H9 (cell line): ENCODE results near the gene PRPH2. TPM values are rescaled to one million over a fixed set of nuclear protein-coding genes. Genes with fewer than 3 reads are reported as not detected.

Experiments
- DNase-seq: peaks from one replicate; pipeline ENCODE4 v3.0.0-alpha.2; 2017
- H2AFZ ChIP-seq: one replicate; pipeline ENCODE4 v1.6.1; 2013; ENCODE audit warnings: mild to moderate bottlenecking, low read length, control low read depth, moderate library complexity
- H2AK5ac ChIP-seq: 2 replicates; pipeline ENCODE4 v1.6.1; 2013; ENCODE audit warnings: low read length, control low read depth, mixed read lengths; ENCODE audit not compliant: insufficient read length
- H2BK120ac ChIP-seq: one replicate; pipeline ENCODE4 v1.6.1; 2013; ENCODE audit warnings: low read depth, mild to moderate bottlenecking, low read length, control low read depth, inconsistent platforms; ENCODE audit not compliant: poor library complexity, severe bottlenecking
- H2BK12ac ChIP-seq: 2 replicates; pipeline ENCODE4 v1.6.1; 2013; ENCODE audit warnings: low read length, control low read depth, mixed read lengths, low read depth; ENCODE audit not compliant: insufficient read length
- H2BK15ac ChIP-seq: 2 replicates; pipeline ENCODE4 v1.6.1; 2013; ENCODE audit warnings: low read depth, low read length, control low read depth
- H2BK20ac ChIP-seq: one replicate; pipeline ENCODE4 v1.6.1; 2013; ENCODE audit warnings: low read depth, mild to moderate bottlenecking, low read length, control low read depth, inconsistent platforms; ENCODE audit not compliant: poor library complexity, severe bottlenecking
- H2BK5ac ChIP-seq: 2 replicates; pipeline ENCODE4 v1.6.1; 2013; ENCODE audit warnings: low read length, control low read depth, mixed read lengths; ENCODE audit not compliant: insufficient read length
- H3K14ac ChIP-seq: 2 replicates; pipeline ENCODE4 v1.6.1; 2013; ENCODE audit warnings: low read length, control low read depth; ENCODE audit not compliant: insufficient read depth
- H3K18ac ChIP-seq: 2 replicates; pipeline ENCODE4 v1.6.1; 2013; ENCODE audit warnings: low read depth, mild to moderate bottlenecking, mixed read lengths, low read length, control low read depth; ENCODE audit not compliant: insufficient read length
- H3K23ac ChIP-seq: 2 replicates; pipeline ENCODE4 v1.6.1; 2013; ENCODE audit warnings: low read length, control low read depth, mixed read lengths, low read depth; ENCODE audit not compliant: insufficient read length
- H3K23me2 ChIP-seq: 2 replicates; pipeline ENCODE4 v1.6.1; 2013; ENCODE audit warnings: low read depth, mild to moderate bottlenecking, mixed read lengths, low read length, control low read depth; ENCODE audit not compliant: insufficient read length, poor library complexity, severe bottlenecking
- H3K27ac ChIP-seq: 2 replicates; pipeline ENCODE4 v1.5.1; 2013; ENCODE audit warnings: low read length, control low read depth, mixed read lengths, low read depth; ENCODE audit not compliant: insufficient read length
- H3K27me3 ChIP-seq: 2 replicates; pipeline ENCODE4 v1.6.1; 2013; ENCODE audit warnings: low read length, control low read depth, inconsistent platforms; ENCODE audit not compliant: insufficient read depth
- H3K4ac ChIP-seq: 2 replicates; pipeline ENCODE4 v1.6.1; 2013; ENCODE audit warnings: low read depth, mild to moderate bottlenecking, control low read depth, inconsistent platforms, low read length, moderate library complexity
- H3K4me1 ChIP-seq: 2 replicates; pipeline ENCODE4 v1.6.1; 2013; ENCODE audit warnings: low read length, control low read depth, inconsistent platforms; ENCODE audit not compliant: insufficient read depth
- H3K4me2 ChIP-seq: 2 replicates; pipeline ENCODE4 v1.6.1; 2013; ENCODE audit warnings: low read length, control low read depth, mixed read lengths; ENCODE audit not compliant: insufficient read length, insufficient read depth
- H3K56ac ChIP-seq: 2 replicates; pipeline ENCODE4 v1.6.1; 2013; ENCODE audit warnings: low read depth, mild to moderate bottlenecking, mixed read lengths, low read length, control low read depth; ENCODE audit not compliant: insufficient read length
- H3K79me1 ChIP-seq: 2 replicates; pipeline ENCODE4 v1.6.1; 2013; ENCODE audit warnings: low read depth, mild to moderate bottlenecking, moderate library complexity, low read length, control low read depth, inconsistent platforms; ENCODE audit not compliant: insufficient read depth, poor library complexity, severe bottlenecking
- H3K79me2 ChIP-seq: 2 replicates; pipeline ENCODE4 v1.6.1; 2013; ENCODE audit warnings: low read length, control low read depth, inconsistent platforms; ENCODE audit not compliant: insufficient read depth
- H3K9ac ChIP-seq: 2 replicates; pipeline ENCODE4 v1.6.1; 2013; ENCODE audit warnings: low read length, control low read depth, mixed read lengths; ENCODE audit not compliant: insufficient read length; ENCODE audit errors: extremely low read depth
- H3K9me3 ChIP-seq: one replicate; pipeline ENCODE4 v1.6.1; 2013; ENCODE audit warnings: low read depth, low read length, inconsistent platforms; ENCODE audit not compliant: control insufficient read depth
- H3T11ph ChIP-seq: one replicate; pipeline ENCODE4 v1.6.1; 2013; ENCODE audit warnings: mild to moderate bottlenecking, low read length, control low read depth, inconsistent platforms
- H4K20me1 ChIP-seq: one replicate; pipeline ENCODE4 v1.6.1; 2013; ENCODE audit not compliant: control insufficient read depth, insufficient read length, insufficient read depth
- H4K5ac ChIP-seq: 2 replicates; pipeline ENCODE4 v1.6.1; 2013; ENCODE audit warnings: low read depth, mild to moderate bottlenecking, mixed read lengths, low read length, control low read depth; ENCODE audit not compliant: insufficient read length
- H4K8ac ChIP-seq: replicated peaks from 2 replicates; pipeline ENCODE4 v1.6.1; 2013; ENCODE audit warnings: low read length, control low read depth, mixed read lengths, low read depth; ENCODE audit not compliant: insufficient read length
- H4K91ac ChIP-seq: 2 replicates; pipeline ENCODE4 v1.6.1; 2013; ENCODE audit warnings: low read depth, mild to moderate bottlenecking, moderate library complexity, mixed read lengths, low read length, control low read depth; ENCODE audit not compliant: insufficient read length
- H3K27ac Mint-ChIP-seq, 3 experiments: 2 replicates in 2 of 3; 3 replicates in 1 of 3; pipeline ENCODE4 v1.8.0; 2020 to 2021; ENCODE audit warnings: mixed read lengths in 3 of 3, mild to moderate bottlenecking in 1 of 3, moderate library complexity in 1 of 3
- H3K27me3 Mint-ChIP-seq: 2 replicates; pipeline ENCODE4 v1.8.0; 2021; ENCODE audit warnings: low read depth, mild to moderate bottlenecking, moderate library complexity, mixed read lengths
- H3K36me3 Mint-ChIP-seq, 3 experiments: 2 replicates in 2 of 3; 3 replicates in 1 of 3; pipeline ENCODE4 v1.8.0; 2020 to 2021; ENCODE audit warnings: low read depth in 3 of 3, mixed read lengths in 3 of 3; ENCODE audit not compliant: insufficient read depth in 1 of 3
- H3K4me1 Mint-ChIP-seq, 2 experiments: 2 replicates each; pipeline ENCODE4 v1.8.0; 2020; ENCODE audit warnings: mixed read lengths in 2 of 2
- H3K4me3 Mint-ChIP-seq, 2 experiments: 2 replicates in 1 of 2; 3 replicates in 1 of 2; pipeline ENCODE4 v1.8.0; 2020 to 2021; ENCODE audit warnings: mild to moderate bottlenecking in 2 of 2, mixed read lengths in 2 of 2, moderate library complexity in 1 of 2
- H3K9me3 Mint-ChIP-seq, 2 experiments: 2 replicates in 1 of 2; 3 replicates in 1 of 2; pipeline ENCODE4 v1.8.0; 2020; ENCODE audit warnings: mild to moderate bottlenecking in 2 of 2, mixed read lengths in 2 of 2, moderate library complexity in 1 of 2
- WGBS: extraction: QIAGEN DNeasy Blood & Tissue Kit; methylation state at CpG from one replicate; pipeline ENCODE4 v1.1.7; 2013; ENCODE audit warnings: missing lambda C conversion rate, low lambda C conversion rate, mixed read lengths; ENCODE audit not compliant: insufficient read length; ENCODE audit errors: extremely low coverage; 5-methylcytosine and 5-hydroxymethylcytosine counted together
- total RNA-seq: library from RNA; stranded (reverse); gene quantifications from 2 replicates; pipeline ENCODE4 v1.2.1, GENCODE V29; 2021
- TF ChIP-seq, protein P1 (sequence below): fragments of 200-600 bp; sonication (generic); conservative IDR thresholded peaks from 3 replicates; pipeline ENCODE4 v1.8.0; 2021; ENCODE audit warnings: antibody characterized with exemption, mild to moderate bottlenecking

The PRPH2 gene
- total RNA-seq, 1 experiment from 2014 or later, result 0.31 TPM

DNA sequence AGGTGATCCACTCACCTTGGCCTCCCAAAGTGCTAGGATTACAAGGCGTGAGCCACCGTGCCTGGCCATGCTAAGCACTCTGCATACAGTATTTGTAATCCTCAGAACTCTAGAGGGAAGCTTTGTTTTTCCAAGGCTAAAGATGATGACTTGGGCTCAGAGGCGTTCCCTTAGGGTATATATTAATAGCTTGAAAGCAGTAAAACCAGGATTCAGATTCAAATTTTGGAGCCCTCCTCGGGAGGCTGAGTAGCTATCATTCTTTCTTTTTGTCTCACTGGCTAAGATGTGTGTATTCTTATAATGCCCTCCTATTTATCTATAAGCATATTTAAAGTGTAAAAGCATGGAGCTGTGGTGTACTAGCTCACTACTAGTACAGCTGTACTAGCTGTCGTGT is 68.5 kb downstream of the PRPH2 start:
- no peak overlapping the region for H2AK5ac ChIP-seq
- no peak overlapping the region for H3K4me2 ChIP-seq
- H3K79me2 ChIP-seq, result no peaks in the 10 kb centered on the region
- Mint-ChIP-seq H3K36me3 (peaks cover 9 to 60% (median 44%) of the 10 kb centered on the region in 3 experiments; a peak in 6 of 7 replicates), H3K9me3 (no peaks in the 10 kb centered on the region), H3K4me1 (no peaks in the 10 kb centered on the region), H3K27ac (no peak overlapping the region), H3K27me3 (no peaks in the 10 kb centered on the region), H3K4me3 (no peak overlapping the region)
- H2AFZ ChIP-seq, result no peak overlapping the region
- no peaks in the 10 kb centered on the region for H3K79me1 ChIP-seq
- H2BK5ac ChIP-seq, result no peak overlapping the region
- TF ChIP-seq, protein P1, sequence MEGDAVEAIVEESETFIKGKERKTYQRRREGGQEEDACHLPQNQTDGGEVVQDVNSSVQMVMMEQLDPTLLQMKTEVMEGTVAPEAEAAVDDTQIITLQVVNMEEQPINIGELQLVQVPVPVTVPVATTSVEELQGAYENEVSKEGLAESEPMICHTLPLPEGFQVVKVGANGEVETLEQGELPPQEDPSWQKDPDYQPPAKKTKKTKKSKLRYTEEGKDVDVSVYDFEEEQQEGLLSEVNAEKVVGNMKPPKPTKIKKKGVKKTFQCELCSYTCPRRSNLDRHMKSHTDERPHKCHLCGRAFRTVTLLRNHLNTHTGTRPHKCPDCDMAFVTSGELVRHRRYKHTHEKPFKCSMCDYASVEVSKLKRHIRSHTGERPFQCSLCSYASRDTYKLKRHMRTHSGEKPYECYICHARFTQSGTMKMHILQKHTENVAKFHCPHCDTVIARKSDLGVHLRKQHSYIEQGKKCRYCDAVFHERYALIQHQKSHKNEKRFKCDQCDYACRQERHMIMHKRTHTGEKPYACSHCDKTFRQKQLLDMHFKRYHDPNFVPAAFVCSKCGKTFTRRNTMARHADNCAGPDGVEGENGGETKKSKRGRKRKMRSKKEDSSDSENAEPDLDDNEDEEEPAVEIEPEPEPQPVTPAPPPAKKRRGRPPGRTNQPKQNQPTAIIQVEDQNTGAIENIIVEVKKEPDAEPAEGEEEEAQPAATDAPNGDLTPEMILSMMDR, result no peak
- H3K4ac ChIP-seq, result no peak overlapping the region
- no peak overlapping the region for H4K8ac ChIP-seq
- no peaks in the 10 kb centered on the region for H3K27me3 ChIP-seq
- H3K4me1 ChIP-seq, result no peaks in the 10 kb centered on the region
- no peak overlapping the region for H3K27ac ChIP-seq
- H4K5ac ChIP-seq, result no peak overlapping the region
- H3K9ac ChIP-seq, result no peak overlapping the region
- no peak overlapping the region for H3K18ac ChIP-seq
- no peak overlapping the region for H2BK20ac ChIP-seq
- no peak overlapping the region for H2BK12ac ChIP-seq
- H2BK120ac ChIP-seq, result no peak overlapping the region
- H3K56ac ChIP-seq, result no peak overlapping the region
- no peak overlapping the region for H4K91ac ChIP-seq
- no peaks in the 10 kb centered on the region for H4K20me1 ChIP-seq
- no peak overlapping the region for H3T11ph ChIP-seq
- no peak overlapping the region for H3K14ac ChIP-seq
- WGBS, result no CpG with 5 or more reads among the region's 5 CpGs
- no peak for DNase-seq
- no peak overlapping the region for H3K23ac ChIP-seq
- no peak overlapping the region for H2BK15ac ChIP-seq
- no peaks in the 10 kb centered on the region for H3K9me3 ChIP-seq
- no peaks in the 10 kb centered on the region for H3K23me2 ChIP-seq
